Psoas muscle (tissue), 8 donors: ENCODE measurements around the gene SLC44A2. TPM values are rescaled to one million over a fixed set of nuclear protein-coding genes. Genes with fewer than 3 reads are reported as not detected.

Experiments
- ATAC-seq, 4 donors: fragments of 200-7000 bp; cut with Tn5 transposase; one replicate each; pipeline ENCODE4 v1.9.1; 2020; ENCODE audit warnings: moderate library complexity in 3 of 4, mild to moderate bottlenecking in 2 of 4
- DNase-seq, 2 donors: peaks; one replicate each; pipeline ENCODE4 v3.0.0-alpha.2; 2020
- H3K27ac ChIP-seq: fragments of 200-600 bp; one replicate; pipeline ENCODE4 v1.8.0; 2022
- H3K27me3 ChIP-seq, 3 donors: fragments of 200-600 bp in 1 of 3; one replicate each; pipeline versions ENCODE4 v1.6.1 to v1.8.0; 2013 to 2022; ENCODE audit warnings: low read length in 2 of 3, mild to moderate bottlenecking in 2 of 3, moderate library complexity in 1 of 3; ENCODE audit not compliant: insufficient read depth in 3 of 3
- H3K36me3 ChIP-seq, 2 donors: fragments of 200-600 bp in 1 of 2; one replicate each; pipeline versions ENCODE4 v1.6.1 to v1.8.0; 2013 to 2022; ENCODE audit warnings: low read depth in 1 of 2, mild to moderate bottlenecking in 1 of 2, moderate library complexity in 1 of 2; ENCODE audit not compliant: insufficient read depth in 1 of 2
- H3K4me1 ChIP-seq: fragments of 200-600 bp; one replicate; pipeline ENCODE4 v1.8.0; 2022
- H3K4me3 ChIP-seq: fragments of 200-600 bp; one replicate; pipeline ENCODE4 v1.8.0; 2022; ENCODE audit warnings: mild to moderate bottlenecking
- H3K9me3 ChIP-seq: fragments of 200-600 bp; one replicate; pipeline ENCODE4 v1.8.0; 2022
- CTCF ChIP-seq: fragments of 200-600 bp; IDR thresholded peaks from one replicate; pipeline ENCODE4 v1.8.0; 2022; ENCODE audit warnings: antibody characterized with exemption
- WGBS, 3 donors: extraction: QIAGEN DNeasy Blood & Tissue Kit; methylation state at CpG; one replicate each; pipeline versions ENCODE4 v1.1.6 to v1.1.7; 2013; 5-methylcytosine and 5-hydroxymethylcytosine counted together
- intact Hi-C, 2 donors: fragments of 100-400 bp; cut with DNase I; formaldehyde crosslinking; loops; one replicate each; pipeline versions ENCODE4 v1.11.0 to v1.14.2; 2022
- polyA plus RNA-seq, 3 donors: library from polyadenylated mRNA; stranded (reverse); fragments of 200-250 nt; gene quantifications; one replicate each; pipeline ENCODE4 v1.2.3, GENCODE V29; 2013
- total RNA-seq, 4 donors: library from RNA; stranded (reverse); fragmentation: NEBNext Ultra II Directional in 2 of 4; extraction: Animal tissue kit (Norgen Biotek cat#: 25700) in 2 of 4; gene quantifications; one replicate each; pipeline versions ENCODE4 v1.2.1 to v1.2.4, GENCODE V29; 2021 to 2023
- donor health status: healthy with polysubstance abuse.
- donor health status: DM: no; HTN: no; CAD: no; lungs with moderate emphysema.
- donor health status: Bipolar disorder and iron deficiency.
- donor health status: healthy.
- donor health status: DM: yes; HTN: yes; CAD: no.
- donor health status: DM: no; HTN: no; CAD: no.
- donor health status: DM: no; HTN: no; CAD: no.
- donor health status: DM: yes; HTN: yes; CAD: no.

SLC44A2 gene
- total and polyA plus RNA-seq, 7 donors, result 36.3 to 104 (median 73.8) TPM

- Histone ChIP-seq H3K4me3 (peak overlapping the region; percentile 100), H3K36me3 (no peaks in the 10 kb centered on the region), H3K27me3 (no peaks in the 10 kb centered on the region), H3K27ac (peak overlapping the region; percentile 81), H3K4me1 (peaks cover 16% of the 10 kb centered on the region), H3K9me3 (no peaks in the 10 kb centered on the region)
- no peak for TF ChIP-seq CTCF
- ATAC-seq (peak; percentile 98 to 100 (median 98)), DNase-seq (peak; percentile 89 to 91)
- intact Hi-C loops, result no loop called here
- 0 to 1% (median 0%) methylated on average over 35 to 76 of the region's 76 CpGs for WGBS, 3 donors
These were observed 22.8 kb upstream of the SLC44A2 start for GRCh38 chr19:10602330-10603083.

- 9 to 20% (median 12%) methylated on average over 17 to 19 of the region's 19 CpGs for WGBS, 3 donors
- no peak for TF ChIP-seq CTCF
- ATAC-seq (peak; percentile 11 to 26 (median 20)), DNase-seq (peak; percentile 47 to 69)
- intact Hi-C loops, result no loop called here
- no peaks in the 10 kb centered on the region for H3K9me3 ChIP-seq
- peak overlapping the region; percentile 81 for H3K27ac ChIP-seq
- H3K36me3 ChIP-seq, result no peaks in the 10 kb centered on the region
- no peaks in the 10 kb centered on the region for H3K27me3 ChIP-seq
- peak overlapping the region; percentile 100 for H3K4me3 ChIP-seq
- H3K4me1 ChIP-seq, result peaks cover 16% of the 10 kb centered on the region
These were observed 22.1 kb upstream of the SLC44A2 start for GRCh38 chr19:10603084-10603872.

- no peak for TF ChIP-seq CTCF
- H3K27me3 ChIP-seq, result no peaks in the 10 kb centered on the region
- H3K36me3 ChIP-seq, result no peaks in the 10 kb centered on the region
- H3K9me3 ChIP-seq, result no peaks in the 10 kb centered on the region
- peak overlapping the region; percentile 81 for H3K27ac ChIP-seq
- ATAC-seq, result no peak
- DNase-seq, result no peak
- peaks cover 16% of the 10 kb centered on the region for H3K4me1 ChIP-seq
- H3K4me3 ChIP-seq, result peak overlapping the region; percentile 100
- WGBS, 3 donors, result 33 to 61% (median 40%) methylated on average over 9 of the region's 9 CpGs
- intact Hi-C loops, result no loop called here
These were observed 21.4 kb upstream of the SLC44A2 start for GRCh38 chr19:10603873-10604459.

GRCh38 chr19:10604460-10604980 is 20.8 kb upstream of the SLC44A2 start:
- Histone ChIP-seq H3K36me3 (no peaks in the 10 kb centered on the region), H3K9me3 (no peaks in the 10 kb centered on the region), H3K4me1 (peaks cover 16% of the 10 kb centered on the region), H3K27me3 (no peaks in the 10 kb centered on the region), H3K4me3 (peak overlapping the region; percentile 100), H3K27ac (peak overlapping the region; percentile 81)
- TF ChIP-seq CTCF, result no peak
- ATAC-seq (no peak), DNase-seq (peak in 1 of 2 donors; percentile 57)
- intact Hi-C loops, result no loop called here
- 77 to 89% (median 83%) methylated on average over 9 of the region's 9 CpGs for WGBS, 3 donors
